PFSK-1 (cell line): Measurements from ENCODE around the gene BSND.

ENCODE experiments used
- FOXP2 ChIP-seq: optimal IDR thresholded peaks from 2 replicates; pipeline ENCODE3; 2011; ENCODE audit warnings: borderline replicate concordance, control low read depth, inconsistent platforms; ENCODE audit not compliant: insufficient read depth; ENCODE audit errors: extremely low read length, extremely low read depth
- POLR2AphosphoS5 ChIP-seq: IDR thresholded peaks from 2 replicates; pipeline ENCODE4 v1.6.1; 2012; ENCODE audit warnings: low read depth, mild to moderate bottlenecking, control low read depth, low read length, moderate library complexity
- SIN3A ChIP-seq: IDR thresholded peaks from 2 replicates; pipeline ENCODE4 v1.6.1; 2012; ENCODE audit warnings: mild to moderate bottlenecking, low read length, moderate library complexity, borderline replicate concordance; ENCODE audit not compliant: insufficient read depth
- TAF1 ChIP-seq: IDR thresholded peaks from 2 replicates; pipeline ENCODE4 v1.6.1; 2012; ENCODE audit warnings: low read length, control low read depth, borderline replicate concordance; ENCODE audit not compliant: insufficient read depth
- TF ChIP-seq, protein P1 (sequence below), 2 experiments: IDR thresholded peaks; 2 replicates each; pipeline versions ENCODE4 v1.6.1 to v1.8.0; 2011 to 2012; ENCODE audit warnings: low read depth in 2 of 2, low read length in 2 of 2, control low read depth in 1 of 2, inconsistent platforms in 1 of 2, mild to moderate bottlenecking in 1 of 2, moderate library complexity in 1 of 2; ENCODE audit not compliant: insufficient read depth in 1 of 2

The BSND gene

DNA sequence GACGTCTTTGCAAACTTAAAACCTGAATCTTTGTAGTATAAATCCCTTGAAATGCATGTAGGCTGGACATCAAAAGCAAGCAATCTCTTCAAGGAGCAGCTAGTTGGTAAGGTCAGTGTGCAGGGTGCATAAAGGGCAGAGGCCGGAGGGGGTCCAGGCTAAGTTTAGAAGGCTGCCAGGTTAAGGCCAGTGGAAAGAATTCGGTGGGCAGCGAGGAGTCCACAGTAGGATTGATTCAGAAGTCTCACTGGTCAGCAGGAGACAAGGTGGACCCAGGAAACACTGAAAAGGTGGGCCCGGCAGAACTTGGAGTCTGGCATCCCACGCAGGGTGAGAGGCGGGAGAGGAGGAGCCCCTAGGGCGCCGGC lies 40.2 kb downstream of the BSND start:
- no peak for TF ChIP-seq TAF1
- no peak for TF ChIP-seq POLR2AphosphoS5

DNA sequence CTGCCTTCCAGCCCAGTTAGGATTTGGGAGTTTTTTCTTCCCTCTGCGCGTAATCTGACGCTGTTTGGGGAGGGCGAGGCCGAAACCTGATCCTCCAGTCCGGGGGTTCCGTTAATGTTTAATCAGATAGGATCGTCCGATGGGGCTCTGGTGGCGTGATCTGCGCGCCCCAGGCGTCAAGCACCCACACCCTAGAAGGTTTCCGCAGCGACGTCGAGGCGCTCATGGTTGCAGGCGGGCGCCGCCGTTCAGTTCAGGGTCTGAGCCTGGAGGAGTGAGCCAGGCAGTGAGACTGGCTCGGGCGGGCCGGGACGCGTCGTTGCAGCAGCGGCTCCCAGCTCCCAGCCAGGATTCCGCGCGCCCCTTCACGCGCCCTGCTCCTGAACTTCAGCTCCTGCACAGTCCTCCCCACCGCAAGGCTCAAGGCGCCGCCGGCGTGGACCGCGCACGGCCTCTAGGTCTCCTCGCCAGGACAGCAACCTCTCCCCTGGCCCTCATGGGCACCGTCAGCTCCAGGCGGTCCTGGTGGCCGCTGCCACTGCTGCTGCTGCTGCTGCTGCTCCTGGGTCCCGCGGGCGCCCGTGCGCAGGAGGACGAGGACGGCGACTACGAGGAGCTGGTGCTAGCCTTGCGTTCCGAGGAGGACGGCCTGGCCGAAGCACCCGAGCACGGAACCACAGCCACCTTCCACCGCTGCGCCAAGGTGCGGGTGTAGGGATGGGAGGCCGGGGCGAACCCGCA lies 40.8 kb downstream of the BSND start, which contains the start of gene PCSK9:
Gene PCSK9 (plus strand): TSS at position 207 of the 741 bp plus-strand sequence. CDS start 290 bp downstream, at position 497.
- TF ChIP-seq POLR2AphosphoS5, result no peak
- no peak for TF ChIP-seq TAF1
- TF ChIP-seq SIN3A, result no peak
- TF ChIP-seq, protein P1, sequence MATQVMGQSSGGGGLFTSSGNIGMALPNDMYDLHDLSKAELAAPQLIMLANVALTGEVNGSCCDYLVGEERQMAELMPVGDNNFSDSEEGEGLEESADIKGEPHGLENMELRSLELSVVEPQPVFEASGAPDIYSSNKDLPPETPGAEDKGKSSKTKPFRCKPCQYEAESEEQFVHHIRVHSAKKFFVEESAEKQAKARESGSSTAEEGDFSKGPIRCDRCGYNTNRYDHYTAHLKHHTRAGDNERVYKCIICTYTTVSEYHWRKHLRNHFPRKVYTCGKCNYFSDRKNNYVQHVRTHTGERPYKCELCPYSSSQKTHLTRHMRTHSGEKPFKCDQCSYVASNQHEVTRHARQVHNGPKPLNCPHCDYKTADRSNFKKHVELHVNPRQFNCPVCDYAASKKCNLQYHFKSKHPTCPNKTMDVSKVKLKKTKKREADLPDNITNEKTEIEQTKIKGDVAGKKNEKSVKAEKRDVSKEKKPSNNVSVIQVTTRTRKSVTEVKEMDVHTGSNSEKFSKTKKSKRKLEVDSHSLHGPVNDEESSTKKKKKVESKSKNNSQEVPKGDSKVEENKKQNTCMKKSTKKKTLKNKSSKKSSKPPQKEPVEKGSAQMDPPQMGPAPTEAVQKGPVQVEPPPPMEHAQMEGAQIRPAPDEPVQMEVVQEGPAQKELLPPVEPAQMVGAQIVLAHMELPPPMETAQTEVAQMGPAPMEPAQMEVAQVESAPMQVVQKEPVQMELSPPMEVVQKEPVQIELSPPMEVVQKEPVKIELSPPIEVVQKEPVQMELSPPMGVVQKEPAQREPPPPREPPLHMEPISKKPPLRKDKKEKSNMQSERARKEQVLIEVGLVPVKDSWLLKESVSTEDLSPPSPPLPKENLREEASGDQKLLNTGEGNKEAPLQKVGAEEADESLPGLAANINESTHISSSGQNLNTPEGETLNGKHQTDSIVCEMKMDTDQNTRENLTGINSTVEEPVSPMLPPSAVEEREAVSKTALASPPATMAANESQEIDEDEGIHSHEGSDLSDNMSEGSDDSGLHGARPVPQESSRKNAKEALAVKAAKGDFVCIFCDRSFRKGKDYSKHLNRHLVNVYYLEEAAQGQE (IDR thresholded peaks at IDR 0.05; ENCODE audit: insufficient read depth in 1 of 2, low read depth in 2 of 2, low read length in 2 of 2), result no peak
- no peak for TF ChIP-seq FOXP2

DNA sequence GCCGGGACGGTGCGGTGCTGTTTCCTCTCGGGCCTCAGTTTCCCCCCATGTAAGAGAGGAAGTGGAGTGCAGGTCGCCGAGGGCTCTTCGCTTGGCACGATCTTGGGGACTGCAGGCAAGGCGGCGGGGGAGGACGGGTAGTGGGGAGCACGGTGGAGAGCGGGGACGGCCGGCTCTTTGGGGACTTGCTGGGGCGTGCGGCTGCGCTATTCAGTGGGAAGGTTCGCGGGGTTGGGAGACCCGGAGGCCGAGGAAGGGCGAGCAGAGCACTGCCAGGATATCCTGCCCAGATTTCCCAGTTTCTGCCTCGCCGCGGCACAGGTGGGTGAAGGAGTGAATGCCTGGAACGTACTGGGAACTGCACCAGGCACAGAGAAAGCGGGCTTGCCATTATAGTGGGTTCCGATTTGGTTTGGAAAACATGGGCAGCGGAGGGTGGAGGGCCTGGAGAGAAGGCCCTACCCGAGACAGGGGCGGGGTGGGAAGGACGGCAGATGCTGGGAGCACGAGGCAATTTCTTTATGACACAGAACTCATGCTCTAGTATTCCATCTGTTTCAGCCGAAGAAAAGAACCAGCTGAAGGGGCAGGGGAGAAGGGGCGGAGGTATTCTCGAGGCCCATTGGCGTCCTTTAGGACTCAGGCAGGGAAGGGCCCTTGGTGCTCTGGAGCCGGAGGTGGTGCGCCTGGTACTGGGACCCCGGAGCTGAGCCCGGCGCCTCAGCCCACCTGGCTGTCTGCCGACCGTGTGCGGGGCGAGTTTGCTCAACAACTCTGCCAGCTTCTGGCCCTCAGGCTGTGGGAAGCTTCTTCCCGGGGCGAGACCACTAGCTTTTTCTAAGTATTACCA lies 41.6 kb downstream of the BSND start:
- TF ChIP-seq POLR2AphosphoS5, result no peak
- TF ChIP-seq SIN3A, result no peak
- no peak for TF ChIP-seq FOXP2

DNA sequence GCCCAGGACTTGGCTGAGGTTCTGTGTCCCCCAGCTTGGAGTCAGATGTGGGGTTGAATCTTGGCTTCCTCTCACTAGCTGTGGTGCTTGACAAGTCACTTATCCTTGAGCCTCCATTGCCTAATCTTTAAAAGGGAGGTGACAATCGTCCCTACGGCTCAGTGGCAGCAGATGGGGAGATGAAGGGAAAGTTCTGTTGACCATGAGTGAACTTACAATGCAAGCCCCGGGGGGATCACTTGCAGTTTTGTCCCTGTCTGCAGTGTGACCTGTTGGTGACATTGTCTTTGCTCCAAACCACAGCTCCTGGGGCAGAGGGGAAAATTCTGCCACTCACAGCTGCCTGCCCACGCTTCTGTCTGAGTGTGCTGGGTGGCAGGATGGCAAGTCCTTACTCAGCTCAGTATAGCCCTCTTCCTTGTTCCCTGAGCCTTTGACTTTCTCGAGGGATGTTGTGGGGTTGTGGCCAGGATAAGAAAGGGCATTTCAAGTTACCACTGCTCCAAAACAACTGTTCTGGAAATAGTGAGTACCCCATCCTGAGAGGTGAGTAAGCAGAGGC lies 42.3 kb downstream of the BSND start:
- TF ChIP-seq POLR2AphosphoS5 (no peak), SIN3A (no peak), FOXP2 (no peak), TAF1 (no peak)
- TF ChIP-seq, protein P1 (IDR thresholded peaks at IDR 0.05; ENCODE audit: insufficient read depth in 1 of 2, low read depth in 2 of 2, low read length in 2 of 2), result no peak

DNA sequence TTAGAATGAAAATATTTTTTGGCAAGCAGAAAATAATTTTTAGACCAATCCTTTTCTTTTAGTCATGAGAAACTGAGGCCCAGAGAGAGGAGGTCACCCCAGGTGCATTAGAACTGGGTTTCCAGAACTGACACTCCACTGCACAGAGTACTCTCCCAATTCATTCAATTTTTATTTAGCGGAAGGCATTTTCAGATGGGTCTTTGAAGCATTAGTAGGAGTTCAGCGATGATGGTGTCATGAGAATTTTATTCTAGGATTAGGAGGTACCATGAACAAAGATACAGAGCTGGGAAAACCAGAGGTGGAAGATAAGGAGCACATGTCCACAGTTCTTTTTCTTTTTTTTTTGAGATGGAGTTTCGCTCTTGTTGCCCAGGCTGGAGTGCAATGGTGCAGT lies 42.9 kb downstream of the BSND start:
- TF ChIP-seq TAF1, result no peak
- no peak for TF ChIP-seq FOXP2
- no peak for TF ChIP-seq POLR2AphosphoS5
- no peak for TF ChIP-seq SIN3A
- TF ChIP-seq, protein P1 (IDR thresholded peaks at IDR 0.05; ENCODE audit: insufficient read depth in 1 of 2, low read depth in 2 of 2, low read length in 2 of 2), result no peak
